ENCODE results near the gene HS3ST3A1. TPM values are rescaled to one million over a fixed set of nuclear protein-coding genes. Genes with fewer than 3 reads are reported as not detected.

HS3ST3A1 gene
- total RNA-seq, 1 donor from 2014 or later, result 10.2 TPM

GRCh38 chr17:13594310-13594709, 7.4 kb downstream of the HS3ST3A1 start:
- no peak for DNase-seq (ENCODE audit: low spot score in 2 of 2, unreplicated experiment in 2 of 2)
- Mint-ChIP-seq H3K4me1 (peaks cover 85% of the 10 kb centered on the region), H3K36me3 (no peaks in the 10 kb centered on the region), H3K27me3 (ENCODE audit: low read depth) (peaks cover 13% of the 10 kb centered on the region), H3K9me3 (no peaks in the 10 kb centered on the region), H3K27ac (no peak overlapping the region), H3K4me3 (no peak overlapping the region)
- TF ChIP-seq, protein P1, sequence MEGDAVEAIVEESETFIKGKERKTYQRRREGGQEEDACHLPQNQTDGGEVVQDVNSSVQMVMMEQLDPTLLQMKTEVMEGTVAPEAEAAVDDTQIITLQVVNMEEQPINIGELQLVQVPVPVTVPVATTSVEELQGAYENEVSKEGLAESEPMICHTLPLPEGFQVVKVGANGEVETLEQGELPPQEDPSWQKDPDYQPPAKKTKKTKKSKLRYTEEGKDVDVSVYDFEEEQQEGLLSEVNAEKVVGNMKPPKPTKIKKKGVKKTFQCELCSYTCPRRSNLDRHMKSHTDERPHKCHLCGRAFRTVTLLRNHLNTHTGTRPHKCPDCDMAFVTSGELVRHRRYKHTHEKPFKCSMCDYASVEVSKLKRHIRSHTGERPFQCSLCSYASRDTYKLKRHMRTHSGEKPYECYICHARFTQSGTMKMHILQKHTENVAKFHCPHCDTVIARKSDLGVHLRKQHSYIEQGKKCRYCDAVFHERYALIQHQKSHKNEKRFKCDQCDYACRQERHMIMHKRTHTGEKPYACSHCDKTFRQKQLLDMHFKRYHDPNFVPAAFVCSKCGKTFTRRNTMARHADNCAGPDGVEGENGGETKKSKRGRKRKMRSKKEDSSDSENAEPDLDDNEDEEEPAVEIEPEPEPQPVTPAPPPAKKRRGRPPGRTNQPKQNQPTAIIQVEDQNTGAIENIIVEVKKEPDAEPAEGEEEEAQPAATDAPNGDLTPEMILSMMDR (IDR thresholded peaks at IDR 0.05; ENCODE audit: unreplicated experiment), result no peak

GRCh38 chr17:13593757-13594156, 8.0 kb downstream of the HS3ST3A1 start:
- no peak overlapping the region for H3K27ac Mint-ChIP-seq
- H3K27me3 Mint-ChIP-seq (ENCODE audit: low read depth), result peaks cover 11% of the 10 kb centered on the region
- H3K9me3 Mint-ChIP-seq, result no peaks in the 10 kb centered on the region
- TF ChIP-seq, protein P1 (IDR thresholded peaks at IDR 0.05; ENCODE audit: unreplicated experiment), result no peak
- peaks cover 86% of the 10 kb centered on the region for H3K4me1 Mint-ChIP-seq
- H3K36me3 Mint-ChIP-seq, result no peaks in the 10 kb centered on the region
- no peak overlapping the region for H3K4me3 Mint-ChIP-seq
- DNase-seq (ENCODE audit: low spot score in 2 of 2, unreplicated experiment in 2 of 2), result no peak

GRCh38 chr17:13593021-13593751, 8.5 kb downstream of the HS3ST3A1 start:
- Mint-ChIP-seq H3K4me1 (peaks cover 83% of the 10 kb centered on the region), H3K27me3 (ENCODE audit: low read depth) (peaks cover 8% of the 10 kb centered on the region)

DNA sequence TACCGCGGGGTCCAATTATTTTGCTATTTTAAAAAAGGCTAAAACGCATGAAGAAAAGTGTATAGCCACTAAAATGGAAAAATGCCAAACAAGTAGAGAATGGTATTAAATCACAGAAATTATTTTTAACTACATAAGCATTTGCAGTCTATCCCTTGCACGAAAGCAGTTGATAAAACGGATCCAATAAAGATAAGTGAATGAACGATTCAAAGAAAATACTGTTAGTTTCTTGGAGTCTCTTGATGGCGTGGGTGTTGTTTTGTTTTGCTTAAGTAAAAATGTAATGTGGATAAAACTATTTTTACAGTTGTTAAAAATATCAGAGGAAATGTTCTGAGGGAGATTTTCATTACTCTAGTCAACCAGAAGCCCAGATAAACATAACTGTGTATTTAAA, 9.3 kb downstream of the HS3ST3A1 start:
- Mint-ChIP-seq H3K9me3 (peaks cover 1% of the 10 kb centered on the region), H3K27me3 (ENCODE audit: low read depth) (peaks cover 8% of the 10 kb centered on the region), H3K4me1 (peaks cover 81% of the 10 kb centered on the region)

More at GRCh38 chr17:13593021-13593751, 8.5 kb downstream of the HS3ST3A1 start:
- TF ChIP-seq, protein P1 (IDR thresholded peaks at IDR 0.05; ENCODE audit: unreplicated experiment), result no peak
- Mint-ChIP-seq H3K9me3 (no peaks in the 10 kb centered on the region), H3K27ac (no peak overlapping the region), H3K36me3 (no peaks in the 10 kb centered on the region), H3K4me3 (no peak overlapping the region)
- no peak for DNase-seq (ENCODE audit: low spot score in 2 of 2, unreplicated experiment in 2 of 2)

DNA sequence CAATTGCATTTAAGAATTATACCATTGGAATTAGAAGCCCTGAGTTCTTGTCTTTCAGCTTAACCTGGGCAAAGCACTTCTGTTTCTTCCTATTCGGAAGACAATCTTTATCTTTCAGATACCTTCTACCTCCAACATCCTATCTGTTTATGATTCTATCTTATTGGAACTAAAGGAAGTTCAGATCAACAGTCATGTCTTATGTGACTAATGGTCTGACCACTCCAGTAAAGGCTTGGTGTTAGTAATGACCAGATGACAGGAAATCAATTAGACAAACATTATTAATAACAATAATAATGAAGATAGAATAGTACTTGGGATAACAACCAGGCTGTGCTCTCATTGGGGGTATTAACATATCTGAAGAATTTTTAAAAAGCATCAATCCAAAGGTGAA, 11.3 kb downstream of the HS3ST3A1 start:
- TF ChIP-seq, protein P1 (IDR thresholded peaks at IDR 0.05; ENCODE audit: unreplicated experiment), result no peak
- peak overlapping the region; percentile 49 for H3K27ac Mint-ChIP-seq
- peaks cover 2% of the 10 kb centered on the region for H3K36me3 Mint-ChIP-seq
- no peaks in the 10 kb centered on the region for H3K27me3 Mint-ChIP-seq (ENCODE audit: low read depth)
- no peak overlapping the region for H3K4me3 Mint-ChIP-seq
- no peak for DNase-seq (ENCODE audit: low spot score in 2 of 2, unreplicated experiment in 2 of 2)
- peaks cover 7% of the 10 kb centered on the region for H3K9me3 Mint-ChIP-seq
- peaks cover 70% of the 10 kb centered on the region for H3K4me1 Mint-ChIP-seq

More for the DNA sequence above, 9.3 kb downstream of the HS3ST3A1 start:
- H3K4me3 Mint-ChIP-seq, result no peak overlapping the region
- TF ChIP-seq, protein P1 (IDR thresholded peaks at IDR 0.05; ENCODE audit: unreplicated experiment), result no peak
- H3K27ac Mint-ChIP-seq, result peak overlapping the region; percentile 66
- no peak for DNase-seq (ENCODE audit: low spot score in 2 of 2, unreplicated experiment in 2 of 2)
- peaks cover under 1% of the 10 kb centered on the region for H3K36me3 Mint-ChIP-seq

All from mesothelial cell of epicardium (in vitro differentiated cells).